Liver (tissue), 9 donors: ENCODE measurements around the gene UGGT2. TPM values are rescaled to one million over a fixed set of nuclear protein-coding genes. Genes with fewer than 3 reads are reported as not detected.

Source experiments
- DNase-seq: peaks from one replicate; pipeline ENCODE4 v3.0.0-alpha.2; 2017; ENCODE audit warnings: low spot score
- H3K27ac ChIP-seq, 2 donors: one replicate each; pipeline ENCODE4 v1.7.0; 2013; ENCODE audit warnings: inconsistent platforms in 2 of 2, low read length in 2 of 2, control low read depth in 1 of 2, low read depth in 1 of 2, mild to moderate bottlenecking in 1 of 2
- H3K27me3 ChIP-seq, 4 donors: one replicate each; pipeline versions ENCODE4 v1.6.1 to v1.7.0; 2013; ENCODE audit warnings: low read length in 3 of 4, inconsistent platforms in 1 of 4, mild to moderate bottlenecking in 1 of 4, moderate library complexity in 1 of 4; ENCODE audit not compliant: control insufficient read depth in 4 of 4, insufficient read depth in 4 of 4
- H3K36me3 ChIP-seq, 4 donors: one replicate each; pipeline versions ENCODE4 v1.6.1 to v1.7.0; 2013; ENCODE audit warnings: low read length in 3 of 4, mild to moderate bottlenecking in 3 of 4, low read depth in 1 of 4, moderate library complexity in 1 of 4; ENCODE audit not compliant: control insufficient read depth in 4 of 4, insufficient read depth in 3 of 4
- H3K4me1 ChIP-seq, 4 donors: one replicate each; pipeline versions ENCODE4 v1.6.1 to v1.7.0; 2013; ENCODE audit warnings: low read length in 3 of 4, mild to moderate bottlenecking in 3 of 4, moderate library complexity in 1 of 4; ENCODE audit not compliant: control insufficient read depth in 4 of 4, insufficient read depth in 4 of 4
- H3K4me3 ChIP-seq, 3 donors: one replicate each; pipeline versions ENCODE4 v1.6.1 to v1.7.0; 2013; ENCODE audit warnings: low read length in 3 of 3, control low read depth in 1 of 3, low read depth in 1 of 3, mild to moderate bottlenecking in 1 of 3
- H3K9ac ChIP-seq, 2 donors: one replicate each; pipeline ENCODE4 v1.7.0; 2013; ENCODE audit warnings: low read length in 2 of 2, mild to moderate bottlenecking in 2 of 2, moderate library complexity in 2 of 2, control low read depth in 1 of 2, low read depth in 1 of 2
- H3K9me3 ChIP-seq, 4 donors: one replicate each; pipeline versions ENCODE4 v1.6.1 to v1.7.0; 2013; ENCODE audit warnings: low read length in 3 of 4; ENCODE audit not compliant: control insufficient read depth in 4 of 4
- ATF3 ChIP-seq: IDR thresholded peaks from 2 replicates; pipeline ENCODE4 v1.6.1; 2016; ENCODE audit warnings: antibody characterized with exemption
- CTCF ChIP-seq: fragments of 150-350 bp; IDR thresholded peaks from 2 replicates; pipeline ENCODE4 v1.5.1; 2017; ENCODE audit warnings: improper control_type of control experiment, low read depth, low read length; ENCODE audit not compliant: missing input control
- EGR1 ChIP-seq, 2 donors: IDR thresholded peaks; 2 replicates each; pipeline ENCODE4 v1.6.1; 2016 to 2018; ENCODE audit warnings: antibody characterized with exemption in 2 of 2, low read depth in 2 of 2
- FOXA1 ChIP-seq: IDR thresholded peaks from 2 replicates; pipeline ENCODE4 v1.6.1; 2016; ENCODE audit warnings: antibody characterized with exemption
- FOXA2 ChIP-seq: IDR thresholded peaks from 2 replicates; pipeline ENCODE4 v1.6.1; 2016; ENCODE audit warnings: antibody characterized with exemption
- GABPA ChIP-seq, 2 donors: IDR thresholded peaks in 1 of 2; conservative IDR thresholded peaks in 1 of 2; 2 replicates each; pipeline ENCODE4 v1.6.1; 2016; ENCODE audit warnings: antibody characterized with exemption in 2 of 2, mild to moderate bottlenecking in 1 of 2, moderate library complexity in 1 of 2
- HNF4A ChIP-seq, 2 donors: conservative IDR thresholded peaks; 2 replicates each; pipeline ENCODE4 v1.6.1; 2016; ENCODE audit warnings: antibody characterized with exemption in 2 of 2, mild to moderate bottlenecking in 2 of 2
- HNF4G ChIP-seq: IDR thresholded peaks from 2 replicates; pipeline ENCODE4 v1.6.1; 2016; ENCODE audit warnings: antibody characterized with exemption
- JUND ChIP-seq, 2 donors: IDR thresholded peaks; 2 replicates each; pipeline ENCODE4 v1.6.1; 2016; ENCODE audit warnings: antibody characterized with exemption in 2 of 2
- MAX ChIP-seq: IDR thresholded peaks from 2 replicates; pipeline ENCODE4 v1.6.1; 2016; ENCODE audit warnings: antibody characterized with exemption
- NR2F2 ChIP-seq: IDR thresholded peaks from 2 replicates; pipeline ENCODE4 v1.6.1; 2016; ENCODE audit warnings: antibody characterized with exemption
- RAD21 ChIP-seq, 2 donors: IDR thresholded peaks; 2 replicates each; pipeline ENCODE4 v1.6.1; 2016; ENCODE audit warnings: antibody characterized with exemption in 2 of 2, mild to moderate bottlenecking in 2 of 2
- REST ChIP-seq: IDR thresholded peaks from 2 replicates; pipeline ENCODE4 v1.6.1; 2016; ENCODE audit warnings: antibody characterized with exemption, mild to moderate bottlenecking
- RXRA ChIP-seq, 2 donors: IDR thresholded peaks; 2 replicates each; pipeline ENCODE4 v1.6.1; 2017 to 2018; ENCODE audit warnings: antibody characterized with exemption in 2 of 2, mild to moderate bottlenecking in 1 of 2
- SP1 ChIP-seq: IDR thresholded peaks from 2 replicates; pipeline ENCODE4 v1.6.1; 2018; ENCODE audit warnings: antibody characterized with exemption, mild to moderate bottlenecking
- TAF1 ChIP-seq: conservative IDR thresholded peaks from 2 replicates; pipeline ENCODE4 v1.6.1; 2016; ENCODE audit warnings: antibody characterized with exemption, mild to moderate bottlenecking
- YY1 ChIP-seq: IDR thresholded peaks from 2 replicates; pipeline ENCODE4 v1.6.1; 2016; ENCODE audit warnings: antibody characterized with exemption, mild to moderate bottlenecking
- ZBTB33 ChIP-seq: IDR thresholded peaks from 2 replicates; pipeline ENCODE4 v1.6.1; 2016; ENCODE audit warnings: antibody characterized with exemption
- WGBS: extraction: QIAGEN DNeasy Blood & Tissue Kit; methylation state at CpG from one replicate; pipeline ENCODE4 v1.1.7; 2013; 5-methylcytosine and 5-hydroxymethylcytosine counted together
- polyA plus RNA-seq, 2 donors: library from polyadenylated mRNA; stranded (reverse) in 1 of 2; unstranded in 1 of 2; fragments of 200-250 nt in 1 of 2; fragments of >200 nt in 1 of 2; fragmentation: Nextera tagmentation in 1 of 2; extraction: Ambion mirVana in 1 of 2; gene quantifications; one replicate each; pipeline versions ENCODE4 v1.2.1 to v1.2.3, GENCODE V29; 2013 to 2015
- total RNA-seq, 2 donors: library from RNA; depleted of rRNA; stranded (reverse); fragments of >200 nt; gene quantifications; one replicate each; pipeline ENCODE4 v1.2.3, GENCODE V29; 2014
- donor health status: healthy.
- donor health status: healthy.
- donor health status: healthy.
- donor health status: healthy.
- donor health status: healthy.

UGGT2 gene
- total and polyA plus RNA-seq, 4 donors: 5.6 to 23.0 (median 13.2) TPM

- H3K27ac ChIP-seq: no peak overlapping the region
- no peaks in the 10 kb centered on the region for H3K4me1 ChIP-seq
- no peak for DNase-seq
Observed at GRCh38 chr13:95800436-95800835, 252.8 kb downstream of the UGGT2 start.

GRCh38 chr13:95797016-95797415 is 256.2 kb downstream of the UGGT2 start:
- TF ChIP-seq EGR1 (IDR thresholded peaks at IDR 0.05; ENCODE audit: low read depth in 2 of 2) (no peak), JUND (IDR thresholded peaks at IDR 0.05) (no peak), ZBTB33 (no peak), ATF3 (no peak), SP1 (no peak), GABPA (IDR thresholded peaks at IDR 0.05 in 1 of 2, conservative IDR thresholded peaks at IDR 0.05 in 1 of 2) (no peak), HNF4A (conservative IDR thresholded peaks at IDR 0.05) (no peak), RXRA (IDR thresholded peaks at IDR 0.05) (no peak), TAF1 (no peak), RAD21 (IDR thresholded peaks at IDR 0.05) (no peak), FOXA2 (no peak), HNF4G (no peak), NR2F2 (no peak), FOXA1 (no peak), YY1 (no peak), REST (no peak)
- WGBS: 96% methylated on average over 2 of the region's 2 CpGs

More at GRCh38 chr13:95800436-95800835, 252.8 kb downstream of the UGGT2 start:
- Histone ChIP-seq H3K27me3 (no peaks in the 10 kb centered on the region), H3K9me3 (no peaks in the 10 kb centered on the region), H3K9ac (no peak overlapping the region), H3K36me3 (peaks cover 0 to 3% (median 0%) of the 10 kb centered on the region in 4 donors), H3K4me3 (no peak overlapping the region)
- TF ChIP-seq HNF4A (conservative IDR thresholded peaks at IDR 0.05) (no peak), RAD21 (IDR thresholded peaks at IDR 0.05) (no peak), MAX (no peak), CTCF (no peak), HNF4G (no peak), SP1 (no peak)
- WGBS: 98% methylated on average over 1 of the region's 1 CpG

More at GRCh38 chr13:95797016-95797415, 256.2 kb downstream of the UGGT2 start:
- no peak overlapping the region for H3K9ac ChIP-seq
- H3K9me3 ChIP-seq: no peaks in the 10 kb centered on the region
- H3K27ac ChIP-seq: no peak overlapping the region
- no peaks in the 10 kb centered on the region for H3K27me3 ChIP-seq
- no peak overlapping the region for H3K4me3 ChIP-seq
- no peaks in the 10 kb centered on the region for H3K4me1 ChIP-seq
- DNase-seq: no peak
- H3K36me3 ChIP-seq: peaks cover 2 to 16% (median 13%) of the 10 kb centered on the region in 4 donors
